A673 (cell line): ENCODE data around the gene SBDS. TPM values are rescaled to one million over a fixed set of nuclear protein-coding genes. Genes with fewer than 3 reads are reported as not detected.

Source experiments
- BruUV-seq: library from RNA; stranded (reverse); fragments of 400-500 nt; replicated peaks from 2 replicates; lab custom pipeline; 2021; lab: Mats Ljungman, UMichigan
- CTCF ChIA-PET: fragments of 300-600 bp; sonication (Branson Sonifier 250); formaldehyde crosslinking; loops from one replicate; lab custom pipeline; 2022; ENCODE audit warnings: antibody characterized with exemption; lab: Charles Lee
- POLR2A ChIA-PET: fragments of 300-600 bp; sonication (Branson Sonifier 250); formaldehyde crosslinking; loops from one replicate; lab custom pipeline; 2022; ENCODE audit warnings: antibody characterized with exemption; ENCODE audit not compliant: low non-redundant PET; lab: Charles Lee
- DNase-seq: peaks from one replicate; pipeline ENCODE4 v3.0.0-alpha.2; 2015; ENCODE audit warnings: low spot score
- H3K27ac ChIP-seq: fragments of 200-600 bp; sonication (generic); 2 replicates; pipeline ENCODE4 v1.5.1; 2016; ENCODE audit warnings: mixed run types, low read depth, mild to moderate bottlenecking, mixed read lengths, antibody characterized with exemption, low read length; ENCODE audit not compliant: poor library complexity, severe bottlenecking
- H3K27me3 ChIP-seq: fragments of 200-600 bp; sonication (generic); replicated peaks from 2 replicates; pipeline ENCODE4 v1.6.1; 2017; ENCODE audit warnings: mixed run types, low read depth, mild to moderate bottlenecking, mixed read lengths, antibody characterized with exemption, low read length; ENCODE audit not compliant: insufficient read depth, poor library complexity
- H3K36me3 ChIP-seq: fragments of 200-600 bp; sonication (generic); 2 replicates; pipeline ENCODE4 v1.6.1; 2016; ENCODE audit warnings: mixed run types, mild to moderate bottlenecking, mixed read lengths, antibody characterized with exemption, low read length; ENCODE audit not compliant: insufficient read depth, poor library complexity, severe bottlenecking
- H3K4me1 ChIP-seq: fragments of 200-600 bp; sonication (generic); 2 replicates; pipeline ENCODE4 v1.6.1; 2017; ENCODE audit warnings: mixed run types, mild to moderate bottlenecking, mixed read lengths, antibody characterized with exemption, low read length; ENCODE audit not compliant: insufficient read depth, poor library complexity, severe bottlenecking
- H3K4me3 ChIP-seq: fragments of 200-600 bp; sonication (generic); 2 replicates; pipeline ENCODE4 v1.5.1; 2016; ENCODE audit warnings: low read depth, mixed run types, mild to moderate bottlenecking, mixed read lengths, low read length; ENCODE audit not compliant: poor library complexity, severe bottlenecking
- H3K9me3 ChIP-seq: fragments of 200-600 bp; sonication (generic); 2 replicates; pipeline ENCODE4 v1.6.1; 2016; ENCODE audit warnings: mixed run types, low read depth, mild to moderate bottlenecking, mixed read lengths, antibody characterized with exemption, low read length; ENCODE audit not compliant: poor library complexity, severe bottlenecking
- EZH2 ChIP-seq: fragments of 200-600 bp; sonication (generic); IDR thresholded peaks from 2 replicates; pipeline ENCODE4 v1.6.1; 2017; ENCODE audit warnings: borderline replicate concordance, low read depth, mild to moderate bottlenecking, mixed read lengths, antibody characterized with exemption, low read length; ENCODE audit not compliant: poor library complexity, severe bottlenecking
- intact Hi-C: fragments of 100-400 bp; cut with micrococcal nuclease; formaldehyde crosslinking; loops from one replicate; pipeline ENCODE4 v1.10.0; 2022; ENCODE audit not compliant: unreplicated experiment
- total RNA-seq: library from RNA; stranded (reverse); gene quantifications from 2 replicates; pipeline ENCODE4 v1.2.3, GENCODE V29; 2021
- TF ChIP-seq, protein P1 (sequence below): fragments of 300-800, 200-600 bp; sonication (generic); conservative IDR thresholded peaks from 2 replicates; pipeline ENCODE4 v1.5.1; 2017; ENCODE audit warnings: low read depth, mild to moderate bottlenecking, antibody characterized with exemption, low read length, moderate library complexity, mixed read lengths

Gene SBDS
- total RNA-seq, 1 experiment from 2014 or later: 63.4 TPM

DNA sequence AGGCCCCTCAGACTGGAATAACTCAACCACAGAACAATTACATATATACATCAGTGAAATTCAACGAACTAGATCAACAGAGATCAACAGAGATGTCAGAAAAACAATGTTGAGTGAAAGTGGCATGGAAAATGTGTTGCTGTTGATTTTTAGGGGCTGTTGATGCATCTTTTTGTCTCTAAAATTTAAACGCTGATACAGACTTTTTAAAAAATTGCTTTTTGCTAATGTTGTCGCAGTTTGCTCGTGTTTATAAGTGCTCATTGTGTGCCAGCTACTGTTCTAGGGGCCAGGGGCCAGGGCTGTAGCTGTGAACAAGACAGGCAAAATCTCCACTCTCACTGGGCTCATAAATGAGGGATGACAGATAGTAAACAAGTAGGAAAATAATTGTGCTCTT lies 56.1 kb downstream of the SBDS start:
- no peak overlapping the region for H3K27ac ChIP-seq
- no peak for DNase-seq
- H3K36me3 ChIP-seq: peaks cover 17% of the 10 kb centered on the region
- ChIA-PET POLR2A (interaction anchor here (0.7 kb wide), 1 partner anchor 55 kb away, joined by 3 read pairs; no protein-coding TSS in a partner anchor), CTCF (no interaction called here)
- no peaks in the 10 kb centered on the region for H3K27me3 ChIP-seq
- BruUV-seq: no TSS peak
- no peaks in the 10 kb centered on the region for H3K4me1 ChIP-seq
- H3K9me3 ChIP-seq: no peaks in the 10 kb centered on the region
- intact Hi-C loops: no loop called here
- no peak for TF ChIP-seq EZH2
- TF ChIP-seq, protein P1, sequence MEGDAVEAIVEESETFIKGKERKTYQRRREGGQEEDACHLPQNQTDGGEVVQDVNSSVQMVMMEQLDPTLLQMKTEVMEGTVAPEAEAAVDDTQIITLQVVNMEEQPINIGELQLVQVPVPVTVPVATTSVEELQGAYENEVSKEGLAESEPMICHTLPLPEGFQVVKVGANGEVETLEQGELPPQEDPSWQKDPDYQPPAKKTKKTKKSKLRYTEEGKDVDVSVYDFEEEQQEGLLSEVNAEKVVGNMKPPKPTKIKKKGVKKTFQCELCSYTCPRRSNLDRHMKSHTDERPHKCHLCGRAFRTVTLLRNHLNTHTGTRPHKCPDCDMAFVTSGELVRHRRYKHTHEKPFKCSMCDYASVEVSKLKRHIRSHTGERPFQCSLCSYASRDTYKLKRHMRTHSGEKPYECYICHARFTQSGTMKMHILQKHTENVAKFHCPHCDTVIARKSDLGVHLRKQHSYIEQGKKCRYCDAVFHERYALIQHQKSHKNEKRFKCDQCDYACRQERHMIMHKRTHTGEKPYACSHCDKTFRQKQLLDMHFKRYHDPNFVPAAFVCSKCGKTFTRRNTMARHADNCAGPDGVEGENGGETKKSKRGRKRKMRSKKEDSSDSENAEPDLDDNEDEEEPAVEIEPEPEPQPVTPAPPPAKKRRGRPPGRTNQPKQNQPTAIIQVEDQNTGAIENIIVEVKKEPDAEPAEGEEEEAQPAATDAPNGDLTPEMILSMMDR: no peak
- H3K4me3 ChIP-seq: no peak overlapping the region

DNA sequence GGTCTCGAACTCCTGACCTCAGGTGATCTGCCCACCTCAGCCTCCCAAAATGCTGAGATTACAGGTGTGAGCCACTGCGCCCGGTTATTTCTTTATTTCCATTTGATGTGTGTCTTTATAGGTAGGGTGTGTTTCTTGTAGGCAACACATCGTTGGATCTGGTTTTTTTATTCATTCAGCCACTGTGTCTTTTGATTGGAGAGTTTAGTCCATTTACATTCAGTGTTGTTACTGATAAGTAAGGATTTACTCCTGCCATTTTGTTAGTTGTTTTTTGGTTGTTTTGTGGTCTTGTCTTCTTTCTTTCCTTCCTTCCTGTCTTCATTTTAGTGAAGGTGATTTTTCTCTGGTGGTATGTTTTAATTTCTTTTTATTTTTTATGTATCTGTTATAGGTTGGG lies 57.4 kb downstream of the SBDS start:
- H3K9me3 ChIP-seq: no peaks in the 10 kb centered on the region
- POLR2A ChIA-PET: no interaction called here
- intact Hi-C loops: no loop called here
- CTCF ChIA-PET: no interaction called here
- no peak overlapping the region for H3K4me3 ChIP-seq
- no TSS peak for BruUV-seq
- peaks cover 10% of the 10 kb centered on the region for H3K36me3 ChIP-seq
- H3K27me3 ChIP-seq: no peaks in the 10 kb centered on the region
- TF ChIP-seq, protein P1: no peak
- TF ChIP-seq EZH2: no peak
- H3K4me1 ChIP-seq: no peaks in the 10 kb centered on the region
- DNase-seq: no peak
- no peak overlapping the region for H3K27ac ChIP-seq

Other genes with a start within 250 kb of the SBDS start
- gene TMEM248, start 74.4 kb downstream of the SBDS start, total RNA-seq: 77.0 and 78.8 TPM in 2 replicates
- gene TYW1, start 1.2 kb upstream of the SBDS start, total RNA-seq: 15.9 and 16.8 TPM in 2 replicates